Endothelial cell of umbilical vein (primary cell): ENCODE measurements around the gene FXYD3.

ENCODE experiments used
- MYC ChIP-seq: IDR thresholded peaks from one replicate; pipeline ENCODE4 v1.6.1; 2011; ENCODE audit warnings: mild to moderate bottlenecking, low read depth, low read length
- POLR2A ChIP-seq: IDR thresholded peaks from 2 replicates; pipeline ENCODE4 v1.6.1; 2012; ENCODE audit warnings: low read depth, mild to moderate bottlenecking, control low read depth, low read length

DNA sequence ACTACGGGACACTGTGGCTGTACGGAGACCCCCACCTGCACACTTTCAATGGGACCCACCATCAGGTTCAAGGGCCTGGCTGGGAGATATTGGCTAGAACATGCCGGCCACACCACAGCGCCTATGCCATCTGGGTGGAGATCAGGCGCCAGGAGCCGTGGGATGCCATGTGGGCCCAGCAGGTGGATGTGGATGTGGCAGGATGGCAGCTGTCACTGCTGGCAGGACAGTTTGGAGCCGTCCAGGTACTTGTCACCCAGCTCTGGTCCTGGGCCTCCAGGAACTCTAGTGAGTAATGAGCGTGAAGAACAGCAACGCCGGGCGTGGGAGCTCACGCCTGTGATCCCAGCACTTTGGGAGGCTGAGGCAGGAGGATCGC, 15.7 kb upstream of the FXYD3 start:
- TF ChIP-seq MYC (no peak), POLR2A (no peak)
